OCI-LY3 (cell line): ENCODE measurements around the gene TARDBP.

Experiments
- H2AFZ ChIP-seq: fragments of 200-600, 300-600 bp; shearing (Covaris generic); 2 replicates; pipeline ENCODE4 v1.6.0; 2014; ENCODE audit warnings: antibody characterized with exemption, low read depth, low read length
- H3K27ac ChIP-seq: fragments of 200-600, 300-600 bp; sonication (generic); 2 replicates; pipeline ENCODE4 v1.5.1; 2014; ENCODE audit warnings: mild to moderate bottlenecking, low read length, moderate library complexity, mixed read lengths
- H3K27me3 ChIP-seq: fragments of 200-600, 300-600 bp; sonication (generic); 2 replicates; pipeline ENCODE4 v1.6.1; 2014; ENCODE audit warnings: low read depth, low read length, mixed read lengths
- H3K36me3 ChIP-seq: fragments of 200-600, 300-600 bp; sonication (generic); replicated peaks from 2 replicates; pipeline ENCODE3; 2014; ENCODE audit warnings: low read depth, low read length, mixed read lengths
- H3K4me1 ChIP-seq: fragments of 300-600, 200-600 bp; sonication (generic); 2 replicates; pipeline ENCODE4 v1.6.1; 2014; ENCODE audit warnings: low read length, mixed read lengths
- H3K4me2 ChIP-seq: fragments of 200-600, 300-600 bp; sonication (generic); 2 replicates; pipeline ENCODE4 v1.6.1; 2014; ENCODE audit warnings: low read length, mixed read lengths
- H3K4me3 ChIP-seq: fragments of 300-600, 200-600 bp; sonication (generic); 2 replicates; pipeline ENCODE4 v1.5.1; 2014; ENCODE audit warnings: antibody characterized with exemption, mild to moderate bottlenecking, low read length, moderate library complexity
- H3K79me2 ChIP-seq: fragments of 300-600, 200-600 bp; shearing (Covaris generic); 2 replicates; pipeline ENCODE4 v1.6.1; 2014; ENCODE audit warnings: mild to moderate bottlenecking, low read length, mixed read lengths
- H3K9ac ChIP-seq: fragments of 300-600, 200-600 bp; shearing (Covaris generic); 2 replicates; pipeline ENCODE4 v1.6.0; 2014; ENCODE audit warnings: mild to moderate bottlenecking, low read length, moderate library complexity
- H3K9me3 ChIP-seq: fragments of 200-600, 300-600 bp; shearing (Covaris generic); 2 replicates; pipeline ENCODE4 v1.6.1; 2014; ENCODE audit warnings: low read length, mixed read lengths; ENCODE audit not compliant: insufficient read depth
- H4K20me1 ChIP-seq: fragments of 200-600, 300-600 bp; sonication (generic); 2 replicates; pipeline ENCODE4 v1.6.1; 2016; ENCODE audit warnings: low read length, mixed read lengths; ENCODE audit not compliant: insufficient read depth
- CTCF ChIP-seq: fragments of 200-600, 300-600 bp; sonication (generic); IDR thresholded peaks from 2 replicates; pipeline ENCODE4 v1.5.1; 2014; ENCODE audit warnings: antibody characterized with exemption, low read length, low read depth
- EZH2phosphoT487 ChIP-seq: fragments of 200-600 bp; shearing (Covaris generic); IDR thresholded peaks from 2 replicates; pipeline ENCODE4 v1.6.1; 2018; ENCODE audit warnings: antibody characterized with exemption, mixed run types, low read depth

Gene TARDBP

GRCh38 chr1:11058026-11058425, 45.6 kb downstream of the TARDBP start:
- no peak overlapping the region for H2AFZ ChIP-seq
- peaks cover 8% of the 10 kb centered on the region; the same call in 1 of the 2 replicates for H3K4me1 ChIP-seq
- H3K79me2 ChIP-seq = peaks cover 31% of the 10 kb centered on the region
- no peak overlapping the region for H3K9ac ChIP-seq
- TF ChIP-seq EZH2phosphoT487 (no peak), CTCF (no peak)
- no peaks in the 10 kb centered on the region for H4K20me1 ChIP-seq
- H3K4me2 ChIP-seq = no peak overlapping the region
- no peaks in the 10 kb centered on the region for H3K9me3 ChIP-seq
- no peak overlapping the region for H3K4me3 ChIP-seq
- H3K27me3 ChIP-seq = no peaks in the 10 kb centered on the region
- no peak overlapping the region for H3K27ac ChIP-seq
- peaks cover 3% of the 10 kb centered on the region for H3K36me3 ChIP-seq

GRCh38 chr1:11058595-11059154, 46.2 kb downstream of the TARDBP start:
- no peak overlapping the region for H3K27ac ChIP-seq
- no peak for TF ChIP-seq EZH2phosphoT487
- TF ChIP-seq CTCF = no peak
- peak overlapping the region; percentile 92 for H3K9ac ChIP-seq
- H3K9me3 ChIP-seq = no peaks in the 10 kb centered on the region
- peak overlapping the region; percentile 93 for H3K4me2 ChIP-seq
- H3K4me3 ChIP-seq = peak overlapping the region; percentile 99
- H3K36me3 ChIP-seq = peaks cover 6% of the 10 kb centered on the region
- no peaks in the 10 kb centered on the region for H4K20me1 ChIP-seq
- peaks cover 4% of the 10 kb centered on the region; the same call in 1 of the 2 replicates for H3K4me1 ChIP-seq
- no peak overlapping the region for H2AFZ ChIP-seq
- H3K79me2 ChIP-seq = peaks cover 31% of the 10 kb centered on the region
- H3K27me3 ChIP-seq = no peaks in the 10 kb centered on the region

GRCh38 chr1:11059155-11059967, 46.9 kb downstream of the TARDBP start:
- TF ChIP-seq EZH2phosphoT487 (no peak), CTCF (no peak)
- Histone ChIP-seq H3K36me3 (peaks cover 6% of the 10 kb centered on the region), H3K27ac (peak overlapping the region; percentile 46), H3K9me3 (no peaks in the 10 kb centered on the region), H3K9ac (peak overlapping the region; percentile 92), H3K79me2 (peaks cover 31% of the 10 kb centered on the region), H3K4me3 (peak overlapping the region; percentile 99), H3K4me2 (peak overlapping the region; percentile 93), H3K27me3 (no peaks in the 10 kb centered on the region), H3K4me1 (peaks cover 4% of the 10 kb centered on the region; the same call in 1 of the 2 replicates), H4K20me1 (no peaks in the 10 kb centered on the region), H2AFZ (peak overlapping the region; percentile 69)

- H3K79me2 ChIP-seq = peaks cover 31% of the 10 kb centered on the region
- TF ChIP-seq CTCF = no peak
- TF ChIP-seq EZH2phosphoT487 = no peak
Measured at GRCh38 chr1:11059968-11060830, 47.7 kb downstream of the TARDBP start, which contains the start of gene SRM. TSS of gene SRM (minus strand) at chr1:11060018. CDS start at chr1:11059943, 75 bp downstream.

More at GRCh38 chr1:11059968-11060830, 47.7 kb downstream of the TARDBP start, which contains the start of gene SRM:
- H4K20me1 ChIP-seq = no peaks in the 10 kb centered on the region
- H3K27ac ChIP-seq = peak within 1 kb of the TSS; percentile 46
- no peaks in the 10 kb centered on the region for H3K27me3 ChIP-seq
- H3K4me1 ChIP-seq = peaks cover 4% of the 10 kb centered on the region; the same call in 1 of the 2 replicates
- H3K9ac ChIP-seq = peak within 1 kb of the TSS; percentile 92
- H3K4me2 ChIP-seq = peak within 1 kb of the TSS; percentile 93
- peak within 1 kb of the TSS; percentile 99 for H3K4me3 ChIP-seq
- peaks cover 12% of the 10 kb centered on the region for H3K36me3 ChIP-seq
- peak within 1 kb of the TSS; percentile 69 for H2AFZ ChIP-seq
- H3K9me3 ChIP-seq = no peaks in the 10 kb centered on the region
